GM23338 (cell line): ENCODE data around the gene POPDC2. TPM values are rescaled to one million over a fixed set of nuclear protein-coding genes. Genes with fewer than 3 reads are reported as not detected.

ENCODE experiments used
- ATAC-seq: fragments of 200-7000 bp; cut with Tn5 transposase; 3 replicates; pipeline ENCODE4 v1.9.1; 2020
- DNase-seq: peaks from one replicate; pipeline ENCODE4 v3.0.0-alpha.2; 2015; ENCODE audit warnings: low spot score
- H2AFZ ChIP-seq: fragments of 200-600 bp; sonication (generic); 2 replicates; pipeline ENCODE4 v1.8.0; 2016; ENCODE audit warnings: antibody characterized with exemption, mild to moderate bottlenecking, moderate library complexity
- H3F3A ChIP-seq: fragments of 200-600 bp; sonication (generic); replicated peaks from 2 replicates; pipeline ENCODE4 v1.8.0; 2017; ENCODE audit warnings: antibody characterized with exemption, mixed run types, low read depth
- H3K27ac ChIP-seq: fragments of 200-600 bp; sonication (generic); 2 replicates; pipeline ENCODE4 v1.6.1; 2016; ENCODE audit warnings: low read depth
- H3K27me3 ChIP-seq: fragments of 200-600 bp; sonication (generic); 2 replicates; pipeline ENCODE4 v1.8.0; 2016; ENCODE audit warnings: mild to moderate bottlenecking, mixed run types, moderate library complexity; ENCODE audit not compliant: insufficient read depth
- H3K36me3 ChIP-seq: fragments of 200-600 bp; sonication (generic); 2 replicates; pipeline ENCODE4 v1.8.0; 2016; ENCODE audit warnings: mild to moderate bottlenecking; ENCODE audit not compliant: insufficient read depth
- H3K4me1 ChIP-seq: fragments of 200-600 bp; sonication (generic); 2 replicates; pipeline ENCODE4 v1.8.0; 2016; ENCODE audit warnings: mild to moderate bottlenecking, moderate library complexity; ENCODE audit not compliant: insufficient read depth
- H3K4me2 ChIP-seq: fragments of 200-600 bp; sonication (generic); 2 replicates; pipeline ENCODE4 v1.7.1; 2017; ENCODE audit warnings: mixed run types
- H3K4me3 ChIP-seq: fragments of 200-600 bp; sonication (generic); 2 replicates; pipeline ENCODE4 v1.6.1; 2016; ENCODE audit warnings: mixed run types
- H3K79me2 ChIP-seq: fragments of 200-600 bp; sonication (generic); replicated peaks from 2 replicates; pipeline ENCODE4 v1.8.0; 2017; ENCODE audit warnings: mild to moderate bottlenecking; ENCODE audit not compliant: insufficient read depth
- H3K9me2 ChIP-seq: fragments of 200-600 bp; sonication (generic); 2 replicates; pipeline ENCODE4 v1.8.0; 2017; ENCODE audit not compliant: insufficient read depth
- H4K20me1 ChIP-seq: fragments of 200-600 bp; sonication (generic); replicated peaks from 2 replicates; pipeline ENCODE4 v1.8.0; 2017; ENCODE audit warnings: mild to moderate bottlenecking; ENCODE audit not compliant: insufficient read depth
- H3K27ac Mint-ChIP-seq: 2 replicates; pipeline ENCODE4 v1.8.0; 2020; ENCODE audit warnings: inconsistent platforms, mild to moderate bottlenecking, moderate library complexity, mixed read lengths
- H3K27me3 Mint-ChIP-seq: 3 replicates; pipeline ENCODE4 v1.8.0; 2022; ENCODE audit warnings: low read depth, mild to moderate bottlenecking, moderate library complexity, mixed read lengths, inconsistent platforms; ENCODE audit not compliant: insufficient read depth, poor library complexity
- H3K36me3 Mint-ChIP-seq: 3 replicates; pipeline ENCODE4 v1.8.0; 2021; ENCODE audit warnings: low read depth, mild to moderate bottlenecking, inconsistent platforms, moderate library complexity, mixed read lengths
- H3K4me1 Mint-ChIP-seq: 3 replicates; pipeline ENCODE4 v1.8.0; 2020; ENCODE audit warnings: mild to moderate bottlenecking, inconsistent platforms, mixed read lengths
- H3K4me3 Mint-ChIP-seq: 3 replicates; pipeline ENCODE4 v1.8.0; 2021; ENCODE audit warnings: moderate library complexity, mild to moderate bottlenecking, inconsistent platforms, mixed read lengths
- H3K9me3 Mint-ChIP-seq: 3 replicates; pipeline ENCODE4 v1.8.0; 2020; ENCODE audit warnings: moderate library complexity, mild to moderate bottlenecking, inconsistent platforms, mixed read lengths
- CREB1 ChIP-seq: fragments of 250-450 bp; sonication (Bioruptor Pico); IDR thresholded peaks from 2 replicates; pipeline ENCODE4 v1.5.0; 2020; ENCODE audit warnings: low read depth, mild to moderate bottlenecking, moderate library complexity
- EZH2 ChIP-seq: fragments of 200-600 bp; sonication (generic); IDR thresholded peaks from one replicate; pipeline ENCODE4 v1.8.0; 2017; ENCODE audit warnings: antibody characterized with exemption, mild to moderate bottlenecking, low read depth; ENCODE audit not compliant: unreplicated experiment
- EZH2phosphoT487 ChIP-seq: fragments of 200-600 bp; sonication (generic); IDR thresholded peaks from one replicate; pipeline ENCODE4 v1.8.1; 2018; ENCODE audit warnings: antibody characterized with exemption; ENCODE audit not compliant: unreplicated experiment
- JUNB ChIP-seq: IDR thresholded peaks from one replicate; pipeline ENCODE4 v1.6.1; 2016; ENCODE audit warnings: antibody characterized with exemption; ENCODE audit not compliant: unreplicated experiment
- POLR2AphosphoS5 ChIP-seq: IDR thresholded peaks from 2 replicates; pipeline ENCODE4 v1.6.1; 2016; ENCODE audit warnings: antibody characterized with exemption, low read depth
- STAT1 ChIP-seq: IDR thresholded peaks from one replicate; pipeline ENCODE4 v1.6.1; 2016; ENCODE audit warnings: antibody characterized with exemption; ENCODE audit not compliant: unreplicated experiment
- ZNF331 ChIP-seq: fragments of 250-450 bp; sonication (Bioruptor Pico); IDR thresholded peaks from 2 replicates; pipeline ENCODE4 v1.5.0; 2020; ENCODE audit warnings: low read depth, mild to moderate bottlenecking, moderate library complexity
- polyA plus RNA-seq: library from polyadenylated mRNA; unstranded; fragments of >200 nt; fragmentation: Nextera tagmentation; extraction: Ambion mirVana; gene quantifications from 2 replicates; pipeline ENCODE4 v1.2.1, GENCODE V29; 2016
- total RNA-seq: library from RNA; depleted of rRNA; stranded (reverse); fragments of >200 nt; shearing (Covaris generic); gene quantifications from 2 replicates; pipeline ENCODE4 v1.2.3, GENCODE V29; 2014
- TF ChIP-seq, protein P1 (sequence below): IDR thresholded peaks from 2 replicates; pipeline ENCODE4 v1.6.1; 2016; ENCODE audit warnings: antibody characterized with exemption
- TF ChIP-seq, protein P2 (sequence below): fragments of 250-450 bp; sonication (Bioruptor Pico); IDR thresholded peaks from 2 replicates; pipeline ENCODE4 v1.5.0; 2020; ENCODE audit warnings: mild to moderate bottlenecking, moderate library complexity
- TF ChIP-seq, protein P3 (sequence below), 2 experiments: fragments of 200-600 bp in 1 of 2; sonication (generic) in 1 of 2; conservative IDR thresholded peaks; 2 replicates each; pipeline versions ENCODE4 v1.5.1 to v1.6.1; 2016 to 2017; ENCODE audit warnings: antibody characterized with exemption in 2 of 2, low read depth in 2 of 2, mild to moderate bottlenecking in 2 of 2, moderate library complexity in 1 of 2
- TF ChIP-seq, protein P4 (sequence below): IDR thresholded peaks from one replicate; pipeline ENCODE4 v1.6.1; 2018; ENCODE audit warnings: antibody characterized with exemption; ENCODE audit not compliant: unreplicated experiment

The POPDC2 gene
- total and polyA plus RNA-seq, 2 experiments from 2014 or later: 0.36 TPM; not detected in 1

DNA sequence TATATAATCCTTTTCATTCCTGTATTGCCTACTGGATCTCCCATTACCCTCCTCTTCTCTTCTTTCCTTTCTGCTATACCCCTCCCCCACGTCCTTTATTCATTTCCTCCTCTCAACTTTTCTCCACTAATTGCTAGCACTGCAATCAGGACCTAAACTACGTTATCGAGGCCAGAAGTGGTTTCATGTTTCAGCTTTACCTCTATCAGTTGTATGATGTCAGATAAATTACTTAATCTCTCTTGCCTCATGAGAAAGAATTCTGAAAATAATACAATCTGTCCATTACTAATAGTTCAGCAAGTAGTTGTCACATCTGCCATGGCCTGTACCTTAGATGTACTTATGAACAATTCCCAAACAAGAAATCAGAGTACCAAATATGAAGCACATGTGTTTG is 10.6 kb downstream of the POPDC2 start:
- H3K27me3 ChIP-seq: no peaks in the 10 kb centered on the region
- no peaks in the 10 kb centered on the region for H3K79me2 ChIP-seq
- no peak overlapping the region for H3K4me3 Mint-ChIP-seq
- TF ChIP-seq STAT1 (no peak), EZH2phosphoT487 (no peak), CREB1 (CRISPR knock-in tag) (no peak), JUNB (no peak), EZH2 (no peak), ZNF331 (no peak), POLR2AphosphoS5 (no peak)
- TF ChIP-seq, protein P1, sequence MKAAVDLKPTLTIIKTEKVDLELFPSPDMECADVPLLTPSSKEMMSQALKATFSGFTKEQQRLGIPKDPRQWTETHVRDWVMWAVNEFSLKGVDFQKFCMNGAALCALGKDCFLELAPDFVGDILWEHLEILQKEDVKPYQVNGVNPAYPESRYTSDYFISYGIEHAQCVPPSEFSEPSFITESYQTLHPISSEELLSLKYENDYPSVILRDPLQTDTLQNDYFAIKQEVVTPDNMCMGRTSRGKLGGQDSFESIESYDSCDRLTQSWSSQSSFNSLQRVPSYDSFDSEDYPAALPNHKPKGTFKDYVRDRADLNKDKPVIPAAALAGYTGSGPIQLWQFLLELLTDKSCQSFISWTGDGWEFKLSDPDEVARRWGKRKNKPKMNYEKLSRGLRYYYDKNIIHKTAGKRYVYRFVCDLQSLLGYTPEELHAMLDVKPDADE: no peak
- TF ChIP-seq, protein P2, sequence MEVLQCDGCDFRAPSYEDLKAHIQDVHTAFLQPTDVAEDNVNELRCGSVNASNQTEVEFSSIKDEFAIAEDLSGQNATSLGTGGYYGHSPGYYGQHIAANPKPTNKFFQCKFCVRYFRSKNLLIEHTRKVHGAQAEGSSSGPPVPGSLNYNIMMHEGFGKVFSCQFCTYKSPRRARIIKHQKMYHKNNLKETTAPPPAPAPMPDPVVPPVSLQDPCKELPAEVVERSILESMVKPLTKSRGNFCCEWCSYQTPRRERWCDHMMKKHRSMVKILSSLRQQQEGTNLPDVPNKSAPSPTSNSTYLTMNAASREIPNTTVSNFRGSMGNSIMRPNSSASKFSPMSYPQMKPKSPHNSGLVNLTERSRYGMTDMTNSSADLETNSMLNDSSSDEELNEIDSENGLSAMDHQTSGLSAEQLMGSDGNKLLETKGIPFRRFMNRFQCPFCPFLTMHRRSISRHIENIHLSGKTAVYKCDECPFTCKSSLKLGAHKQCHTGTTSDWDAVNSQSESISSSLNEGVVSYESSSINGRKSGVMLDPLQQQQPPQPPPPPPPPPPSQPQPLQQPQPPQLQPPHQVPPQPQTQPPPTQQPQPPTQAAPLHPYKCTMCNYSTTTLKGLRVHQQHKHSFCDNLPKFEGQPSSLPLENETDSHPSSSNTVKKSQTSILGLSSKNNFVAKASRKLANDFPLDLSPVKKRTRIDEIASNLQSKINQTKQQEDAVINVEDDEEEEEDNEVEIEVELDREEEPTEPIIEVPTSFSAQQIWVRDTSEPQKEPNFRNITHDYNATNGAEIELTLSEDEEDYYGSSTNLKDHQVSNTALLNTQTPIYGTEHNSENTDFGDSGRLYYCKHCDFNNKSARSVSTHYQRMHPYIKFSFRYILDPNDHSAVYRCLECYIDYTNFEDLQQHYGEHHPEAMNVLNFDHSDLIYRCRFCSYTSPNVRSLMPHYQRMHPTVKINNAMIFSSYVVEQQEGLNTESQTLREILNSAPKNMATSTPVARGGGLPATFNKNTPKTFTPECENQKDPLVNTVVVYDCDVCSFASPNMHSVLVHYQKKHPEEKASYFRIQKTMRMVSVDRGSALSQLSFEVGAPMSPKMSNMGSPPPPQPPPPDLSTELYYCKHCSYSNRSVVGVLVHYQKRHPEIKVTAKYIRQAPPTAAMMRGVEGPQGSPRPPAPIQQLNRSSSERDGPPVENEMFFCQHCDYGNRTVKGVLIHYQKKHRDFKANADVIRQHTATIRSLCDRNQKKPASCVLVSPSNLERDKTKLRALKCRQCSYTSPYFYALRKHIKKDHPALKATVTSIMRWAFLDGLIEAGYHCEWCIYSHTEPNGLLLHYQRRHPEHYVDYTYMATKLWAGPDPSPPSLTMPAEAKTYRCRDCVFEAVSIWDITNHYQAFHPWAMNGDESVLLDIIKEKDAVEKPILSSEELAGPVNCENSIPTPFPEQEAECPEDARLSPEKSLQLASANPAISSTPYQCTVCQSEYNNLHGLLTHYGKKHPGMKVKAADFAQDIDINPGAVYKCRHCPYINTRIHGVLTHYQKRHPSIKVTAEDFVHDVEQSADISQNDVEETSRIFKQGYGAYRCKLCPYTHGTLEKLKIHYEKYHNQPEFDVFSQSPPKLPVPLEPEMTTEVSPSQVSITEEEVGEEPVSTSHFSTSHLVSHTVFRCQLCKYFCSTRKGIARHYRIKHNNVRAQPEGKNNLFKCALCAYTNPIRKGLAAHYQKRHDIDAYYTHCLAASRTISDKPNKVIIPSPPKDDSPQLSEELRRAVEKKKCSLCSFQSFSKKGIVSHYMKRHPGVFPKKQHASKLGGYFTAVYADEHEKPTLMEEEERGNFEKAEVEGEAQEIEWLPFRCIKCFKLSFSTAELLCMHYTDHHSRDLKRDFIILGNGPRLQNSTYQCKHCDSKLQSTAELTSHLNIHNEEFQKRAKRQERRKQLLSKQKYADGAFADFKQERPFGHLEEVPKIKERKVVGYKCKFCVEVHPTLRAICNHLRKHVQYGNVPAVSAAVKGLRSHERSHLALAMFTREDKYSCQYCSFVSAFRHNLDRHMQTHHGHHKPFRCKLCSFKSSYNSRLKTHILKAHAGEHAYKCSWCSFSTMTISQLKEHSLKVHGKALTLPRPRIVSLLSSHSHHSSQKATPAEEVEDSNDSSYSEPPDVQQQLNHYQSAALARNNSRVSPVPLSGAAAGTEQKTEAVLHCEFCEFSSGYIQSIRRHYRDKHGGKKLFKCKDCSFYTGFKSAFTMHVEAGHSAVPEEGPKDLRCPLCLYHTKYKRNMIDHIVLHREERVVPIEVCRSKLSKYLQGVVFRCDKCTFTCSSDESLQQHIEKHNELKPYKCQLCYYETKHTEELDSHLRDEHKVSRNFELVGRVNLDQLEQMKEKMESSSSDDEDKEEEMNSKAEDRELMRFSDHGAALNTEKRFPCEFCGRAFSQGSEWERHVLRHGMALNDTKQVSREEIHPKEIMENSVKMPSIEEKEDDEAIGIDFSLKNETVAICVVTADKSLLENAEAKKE (CRISPR knock-in tag): no peak
- TF ChIP-seq, protein P3, sequence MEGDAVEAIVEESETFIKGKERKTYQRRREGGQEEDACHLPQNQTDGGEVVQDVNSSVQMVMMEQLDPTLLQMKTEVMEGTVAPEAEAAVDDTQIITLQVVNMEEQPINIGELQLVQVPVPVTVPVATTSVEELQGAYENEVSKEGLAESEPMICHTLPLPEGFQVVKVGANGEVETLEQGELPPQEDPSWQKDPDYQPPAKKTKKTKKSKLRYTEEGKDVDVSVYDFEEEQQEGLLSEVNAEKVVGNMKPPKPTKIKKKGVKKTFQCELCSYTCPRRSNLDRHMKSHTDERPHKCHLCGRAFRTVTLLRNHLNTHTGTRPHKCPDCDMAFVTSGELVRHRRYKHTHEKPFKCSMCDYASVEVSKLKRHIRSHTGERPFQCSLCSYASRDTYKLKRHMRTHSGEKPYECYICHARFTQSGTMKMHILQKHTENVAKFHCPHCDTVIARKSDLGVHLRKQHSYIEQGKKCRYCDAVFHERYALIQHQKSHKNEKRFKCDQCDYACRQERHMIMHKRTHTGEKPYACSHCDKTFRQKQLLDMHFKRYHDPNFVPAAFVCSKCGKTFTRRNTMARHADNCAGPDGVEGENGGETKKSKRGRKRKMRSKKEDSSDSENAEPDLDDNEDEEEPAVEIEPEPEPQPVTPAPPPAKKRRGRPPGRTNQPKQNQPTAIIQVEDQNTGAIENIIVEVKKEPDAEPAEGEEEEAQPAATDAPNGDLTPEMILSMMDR (conservative IDR thresholded peaks at IDR 0.05; ENCODE audit: low read depth in 2 of 2): no peak
- TF ChIP-seq, protein P4, sequence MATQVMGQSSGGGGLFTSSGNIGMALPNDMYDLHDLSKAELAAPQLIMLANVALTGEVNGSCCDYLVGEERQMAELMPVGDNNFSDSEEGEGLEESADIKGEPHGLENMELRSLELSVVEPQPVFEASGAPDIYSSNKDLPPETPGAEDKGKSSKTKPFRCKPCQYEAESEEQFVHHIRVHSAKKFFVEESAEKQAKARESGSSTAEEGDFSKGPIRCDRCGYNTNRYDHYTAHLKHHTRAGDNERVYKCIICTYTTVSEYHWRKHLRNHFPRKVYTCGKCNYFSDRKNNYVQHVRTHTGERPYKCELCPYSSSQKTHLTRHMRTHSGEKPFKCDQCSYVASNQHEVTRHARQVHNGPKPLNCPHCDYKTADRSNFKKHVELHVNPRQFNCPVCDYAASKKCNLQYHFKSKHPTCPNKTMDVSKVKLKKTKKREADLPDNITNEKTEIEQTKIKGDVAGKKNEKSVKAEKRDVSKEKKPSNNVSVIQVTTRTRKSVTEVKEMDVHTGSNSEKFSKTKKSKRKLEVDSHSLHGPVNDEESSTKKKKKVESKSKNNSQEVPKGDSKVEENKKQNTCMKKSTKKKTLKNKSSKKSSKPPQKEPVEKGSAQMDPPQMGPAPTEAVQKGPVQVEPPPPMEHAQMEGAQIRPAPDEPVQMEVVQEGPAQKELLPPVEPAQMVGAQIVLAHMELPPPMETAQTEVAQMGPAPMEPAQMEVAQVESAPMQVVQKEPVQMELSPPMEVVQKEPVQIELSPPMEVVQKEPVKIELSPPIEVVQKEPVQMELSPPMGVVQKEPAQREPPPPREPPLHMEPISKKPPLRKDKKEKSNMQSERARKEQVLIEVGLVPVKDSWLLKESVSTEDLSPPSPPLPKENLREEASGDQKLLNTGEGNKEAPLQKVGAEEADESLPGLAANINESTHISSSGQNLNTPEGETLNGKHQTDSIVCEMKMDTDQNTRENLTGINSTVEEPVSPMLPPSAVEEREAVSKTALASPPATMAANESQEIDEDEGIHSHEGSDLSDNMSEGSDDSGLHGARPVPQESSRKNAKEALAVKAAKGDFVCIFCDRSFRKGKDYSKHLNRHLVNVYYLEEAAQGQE: no peak
- no peaks in the 10 kb centered on the region for H3K36me3 ChIP-seq
- H4K20me1 ChIP-seq: no peaks in the 10 kb centered on the region
- no peak overlapping the region for H3K27ac ChIP-seq
- peaks cover 24% of the 10 kb centered on the region for H3K4me1 Mint-ChIP-seq
- no peak overlapping the region for H3K4me3 ChIP-seq
- no peaks in the 10 kb centered on the region for H3F3A ChIP-seq
- H3K36me3 Mint-ChIP-seq: no peaks in the 10 kb centered on the region
- peaks cover 21% of the 10 kb centered on the region for H3K4me1 ChIP-seq
- ATAC-seq (no peak), DNase-seq (no peak)
- no peak overlapping the region for H2AFZ ChIP-seq
- H3K9me2 ChIP-seq: peaks cover 6% of the 10 kb centered on the region; the same call in 1 of the 2 replicates
- H3K4me2 ChIP-seq: no peak overlapping the region
- H3K9me3 Mint-ChIP-seq: no peaks in the 10 kb centered on the region
- no peak overlapping the region for H3K27ac Mint-ChIP-seq
- H3K27me3 Mint-ChIP-seq: peaks cover 3% of the 10 kb centered on the region
